Suprapubic skin (tissue), 4 donors: ENCODE measurements around the gene PTGES. TPM values are rescaled to one million over a fixed set of nuclear protein-coding genes. Genes with fewer than 3 reads are reported as not detected.

Experiments used
- DNase-seq, 2 donors: peaks; one replicate each; pipeline ENCODE4 v3.0.0-alpha.2; 2019; ENCODE audit warnings: low spot score in 2 of 2
- H3K27ac ChIP-seq: fragments of 200-600 bp; sonication (generic); one replicate; pipeline ENCODE4 v1.5.1; 2019
- H3K27me3 ChIP-seq: fragments of 200-600 bp; sonication (generic); one replicate; pipeline ENCODE4 v1.5.1; 2019
- H3K36me3 ChIP-seq: fragments of 200-600 bp; sonication (generic); one replicate; pipeline ENCODE4 v1.5.1; 2019
- H3K4me1 ChIP-seq: fragments of 200-600 bp; sonication (generic); one replicate; pipeline ENCODE4 v1.5.1; 2019
- H3K4me3 ChIP-seq: fragments of 200-600 bp; sonication (generic); one replicate; pipeline ENCODE4 v1.5.1; 2019; ENCODE audit warnings: mild to moderate bottlenecking
- H3K9me3 ChIP-seq: fragments of 200-600 bp; sonication (generic); one replicate; pipeline ENCODE4 v1.5.1; 2019
- CTCF ChIP-seq, 2 donors: fragments of 200-600 bp in 1 of 2; fragments of 450-650 bp in 1 of 2; sonication (generic) in 1 of 2; IDR thresholded peaks; one replicate each; pipeline ENCODE4 v1.5.1; 2016 to 2019; ENCODE audit warnings: antibody characterized with exemption in 2 of 2, mild to moderate bottlenecking in 1 of 2, moderate library complexity in 1 of 2
- EP300 ChIP-seq: sonication (generic); formaldehyde crosslinking; IDR thresholded peaks from one replicate; pipeline ENCODE4 v1.6.1; 2017; ENCODE audit warnings: antibody characterized with exemption
- POLR2A ChIP-seq, 2 donors: fragments of 450-650 bp; IDR thresholded peaks; one replicate each; pipeline ENCODE4 v1.6.1; 2017; ENCODE audit warnings: antibody characterized with exemption in 2 of 2, mild to moderate bottlenecking in 2 of 2, moderate library complexity in 2 of 2
- POLR2AphosphoS5 ChIP-seq, 3 donors: sonication (generic); formaldehyde crosslinking; IDR thresholded peaks; one replicate each; pipeline ENCODE4 v1.6.1; 2017; ENCODE audit warnings: antibody characterized with exemption in 3 of 3
- WGBS: methylation state at CpG from one replicate; pipeline ENCODE4 v1.1.5; 2018; 5-methylcytosine and 5-hydroxymethylcytosine counted together
- total RNA-seq, 4 donors: library from RNA; depleted of rRNA; stranded (reverse); fragments of >200 nt; gene quantifications; one replicate each; pipeline ENCODE4 v1.1.0, GENCODE V29; 2016

The PTGES gene
- total RNA-seq, 4 donors from 2014 or later, result 21.8 to 38.8 (median 24.0) TPM

DNA sequence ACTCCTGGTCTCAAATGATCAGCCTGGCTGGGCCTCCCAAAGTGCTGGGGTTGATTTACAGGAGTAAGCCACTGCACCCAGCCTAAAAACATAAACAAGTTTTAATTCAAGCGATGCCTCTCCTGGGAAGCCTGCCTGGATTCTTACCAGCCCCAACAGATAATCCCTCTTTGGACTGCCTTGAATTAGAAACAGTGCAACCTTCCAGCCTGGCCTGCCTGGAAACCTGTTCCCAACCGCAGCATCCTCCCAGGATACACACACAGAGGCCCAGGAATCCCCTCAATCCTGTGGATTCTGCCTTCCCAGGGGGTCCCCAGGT is 19.2 kb downstream of the PTGES start:
- no peaks in the 10 kb centered on the region for H3K9me3 ChIP-seq
- WGBS, result 94% methylated on average over 2 of the region's 2 CpGs
- TF ChIP-seq EP300, result no peak
- no peak for TF ChIP-seq CTCF (IDR thresholded peaks at IDR 0.05)
- no peak for TF ChIP-seq POLR2AphosphoS5 (IDR thresholded peaks at IDR 0.05)
- TF ChIP-seq POLR2A (IDR thresholded peaks at IDR 0.05), result no peak
- DNase-seq, result no peak
- peaks cover 15% of the 10 kb centered on the region for H3K4me1 ChIP-seq
- peaks cover 4% of the 10 kb centered on the region for H3K27me3 ChIP-seq
- H3K36me3 ChIP-seq, result no peaks in the 10 kb centered on the region
- no peak overlapping the region for H3K4me3 ChIP-seq
- no peak overlapping the region for H3K27ac ChIP-seq

GRCh38 chr9:129732946-129733631 is 19.8 kb downstream of the PTGES start:
- TF ChIP-seq POLR2A (IDR thresholded peaks at IDR 0.05) (no peak), EP300 (no peak), CTCF (IDR thresholded peaks at IDR 0.05) (no peak)
- 87% methylated on average over 17 of the region's 23 CpGs for WGBS
- Histone ChIP-seq H3K4me1 (peaks cover 10% of the 10 kb centered on the region), H3K9me3 (no peaks in the 10 kb centered on the region), H3K4me3 (no peak overlapping the region), H3K27ac (no peak overlapping the region), H3K36me3 (no peaks in the 10 kb centered on the region), H3K27me3 (peaks cover 4% of the 10 kb centered on the region)
- no peak for DNase-seq

DNA sequence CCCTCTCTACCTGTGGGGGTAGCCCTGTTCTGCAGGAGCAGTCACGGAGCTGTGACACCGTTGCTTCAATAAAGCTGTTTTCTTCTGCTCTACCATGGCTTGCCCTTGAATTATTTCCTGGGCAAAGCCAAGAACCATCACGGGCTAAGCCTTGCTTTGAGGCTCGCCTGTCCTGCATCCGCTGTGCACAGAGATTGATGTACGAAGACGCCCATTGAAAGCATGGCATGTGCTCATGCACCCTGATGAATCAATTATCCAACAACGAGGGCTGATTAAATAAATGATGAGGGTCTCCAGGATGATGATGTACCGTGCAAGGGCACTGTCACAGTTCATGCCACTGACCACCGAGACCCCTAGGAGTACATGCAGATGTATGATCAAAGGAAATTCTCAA is 20.7 kb downstream of the PTGES start:
- Histone ChIP-seq H3K27ac (no peak overlapping the region), H3K27me3 (peaks cover 4% of the 10 kb centered on the region), H3K4me3 (no peak overlapping the region), H3K4me1 (peaks cover 4% of the 10 kb centered on the region), H3K36me3 (no peaks in the 10 kb centered on the region), H3K9me3 (no peaks in the 10 kb centered on the region)
- 78% methylated on average over 10 of the region's 10 CpGs for WGBS
- DNase-seq, result no peak
- TF ChIP-seq POLR2AphosphoS5 (IDR thresholded peaks at IDR 0.05), result no peak
- TF ChIP-seq CTCF (IDR thresholded peaks at IDR 0.05), result no peak

GRCh38 chr9:129731477-129732085 is 21.3 kb downstream of the PTGES start:
- no peak overlapping the region for H3K4me3 ChIP-seq
- H3K36me3 ChIP-seq, result no peaks in the 10 kb centered on the region
- no peaks in the 10 kb centered on the region for H3K9me3 ChIP-seq
- H3K27me3 ChIP-seq, result peaks cover 4% of the 10 kb centered on the region
- H3K4me1 ChIP-seq, result peaks cover 7% of the 10 kb centered on the region
- TF ChIP-seq POLR2A (IDR thresholded peaks at IDR 0.05) (no peak), POLR2AphosphoS5 (IDR thresholded peaks at IDR 0.05) (no peak), CTCF (IDR thresholded peaks at IDR 0.05) (no peak), EP300 (no peak)
- WGBS, result 42% methylated on average over 6 of the region's 6 CpGs
- H3K27ac ChIP-seq, result no peak overlapping the region
- DNase-seq, result no peak

DNA sequence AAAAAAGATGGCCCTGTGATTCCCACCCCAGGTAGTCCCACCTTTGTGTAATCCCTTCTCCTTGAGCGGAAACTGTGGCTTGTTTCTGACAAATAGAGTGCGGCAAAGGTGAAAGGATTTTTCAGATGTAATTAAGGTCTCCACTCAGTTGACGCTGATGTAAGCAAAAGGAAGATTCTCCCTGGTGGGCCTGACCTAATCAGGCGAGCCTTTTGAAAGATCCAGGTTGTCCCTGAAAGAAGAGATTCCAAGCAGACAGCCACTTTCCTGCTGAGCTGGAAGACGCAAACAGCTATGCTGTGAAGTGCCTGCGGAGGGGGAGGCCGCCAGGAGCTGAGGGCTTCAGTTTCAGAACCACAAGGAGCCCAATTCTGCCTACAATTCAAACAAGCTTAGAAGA is 24.1 kb downstream of the PTGES start:
- no peak overlapping the region for H3K4me3 ChIP-seq
- H3K36me3 ChIP-seq, result no peaks in the 10 kb centered on the region
- no peak for DNase-seq
- peaks cover 22% of the 10 kb centered on the region for H3K4me1 ChIP-seq
- H3K27ac ChIP-seq, result no peak overlapping the region
- H3K27me3 ChIP-seq, result no peaks in the 10 kb centered on the region
- TF ChIP-seq POLR2A (IDR thresholded peaks at IDR 0.05) (no peak), POLR2AphosphoS5 (IDR thresholded peaks at IDR 0.05) (no peak), CTCF (IDR thresholded peaks at IDR 0.05) (no peak), EP300 (no peak)
- 91% methylated on average over 7 of the region's 7 CpGs for WGBS
- no peaks in the 10 kb centered on the region for H3K9me3 ChIP-seq
